Fibroblast of lung (primary cell): Measurements from ENCODE around the gene NFATC2. TPM values are rescaled to one million over a fixed set of nuclear protein-coding genes. Genes with fewer than 3 reads are reported as not detected.

Source experiments
- DNase-seq, 2 donors: peaks; one replicate each; pipeline versions ENCODE4 v3.0.0 to v3.0.0-alpha.2; 2010; ENCODE audit warnings: low read depth in 2 of 2
- H2AFZ ChIP-seq: 2 replicates; pipeline ENCODE4 v1.5.1; 2012; ENCODE audit warnings: low read length, control low read depth, inconsistent platforms
- H3K27ac ChIP-seq: 2 replicates; pipeline ENCODE4 v1.5.1; 2011; ENCODE audit warnings: low read length, control low read depth; ENCODE audit not compliant: insufficient read depth
- H3K27me3 ChIP-seq: 2 replicates; pipeline ENCODE4 v1.5.1; 2011; ENCODE audit warnings: mild to moderate bottlenecking, low read length; ENCODE audit not compliant: control insufficient read depth, insufficient read depth
- H3K36me3 ChIP-seq: 2 replicates; pipeline ENCODE4 v1.5.1; 2011; ENCODE audit warnings: low read length; ENCODE audit not compliant: control insufficient read depth, insufficient read depth
- H3K4me1 ChIP-seq: 2 replicates; pipeline ENCODE4 v1.5.1; 2011; ENCODE audit warnings: low read length; ENCODE audit not compliant: control insufficient read depth, insufficient read depth; ENCODE audit errors: extremely low read depth
- H3K4me2 ChIP-seq: 2 replicates; pipeline ENCODE4 v1.5.1; 2011; ENCODE audit warnings: low read length, control low read depth; ENCODE audit not compliant: insufficient read depth; ENCODE audit errors: extremely low read depth
- H3K4me3 ChIP-seq, 4 experiments: fragments of 200-600 bp in 1 of 4; sonication (generic) in 1 of 4; replicated peaks in 1 of 4; 2 replicates each; pipeline ENCODE4 v1.5.1; 2011 to 2016; ENCODE audit warnings: low read length in 4 of 4, low read depth in 3 of 4, mild to moderate bottlenecking in 3 of 4, control low read depth in 2 of 4, inconsistent platforms in 1 of 4, mixed read lengths in 1 of 4; ENCODE audit not compliant: insufficient read depth in 1 of 4; ENCODE audit errors: control extremely low read depth in 1 of 4
- H3K79me2 ChIP-seq: 2 replicates; pipeline ENCODE4 v1.5.1; 2012; ENCODE audit warnings: mild to moderate bottlenecking, low read length, inconsistent platforms; ENCODE audit not compliant: control insufficient read depth, insufficient read depth
- H3K9ac ChIP-seq: 2 replicates; pipeline ENCODE4 v1.5.1; 2011; ENCODE audit warnings: mild to moderate bottlenecking, low read length, control low read depth; ENCODE audit not compliant: insufficient read depth
- H3K9me3 ChIP-seq: 2 replicates; pipeline ENCODE4 v1.5.1; 2012; ENCODE audit warnings: low read depth, low read length; ENCODE audit not compliant: control insufficient read depth, insufficient read depth
- H4K20me1 ChIP-seq: 2 replicates; pipeline ENCODE4 v1.5.1; 2011; ENCODE audit warnings: low read length; ENCODE audit not compliant: control insufficient read depth, insufficient read depth; ENCODE audit errors: extremely low read depth
- EZH2 ChIP-seq: IDR thresholded peaks from 2 replicates; pipeline ENCODE4 v1.5.1; 2012; ENCODE audit warnings: low read length, control low read depth, mild to moderate bottlenecking; ENCODE audit errors: missing control alignments
- polyA plus RNA-seq, 2 donors: library from polyadenylated mRNA; depleted of rRNA in 1 of 2; stranded (reverse) in 1 of 2; unstranded in 1 of 2; fragments of >200 nt; gene quantifications; 2 replicates each; pipeline ENCODE4 v1.2.1, GENCODE V29; 2011 to 2012; ENCODE audit warnings: missing spikeins in 1 of 2
- total RNA-seq: library from RNA; depleted of rRNA; stranded (reverse); fragments of >200 nt; gene quantifications from 2 replicates; pipeline ENCODE4 v1.2.1, GENCODE V29; 2014
- TF ChIP-seq, protein P1 (sequence below), 2 donors: IDR thresholded peaks in 1 of 2; conservative IDR thresholded peaks in 1 of 2; 1 replicate in 1 of 2; 2 replicates in 1 of 2; pipeline ENCODE4 v1.5.1; 2011 to 2012; ENCODE audit warnings: low read length in 2 of 2, control low read depth in 1 of 2, inconsistent platforms in 1 of 2, low read depth in 1 of 2, mild to moderate bottlenecking in 1 of 2

The NFATC2 gene
- total and polyA plus RNA-seq, 2 donors (not counting 1 experiment from before 2014, with no cell fraction given) = 0.50 to 1.2 TPM

DNA sequence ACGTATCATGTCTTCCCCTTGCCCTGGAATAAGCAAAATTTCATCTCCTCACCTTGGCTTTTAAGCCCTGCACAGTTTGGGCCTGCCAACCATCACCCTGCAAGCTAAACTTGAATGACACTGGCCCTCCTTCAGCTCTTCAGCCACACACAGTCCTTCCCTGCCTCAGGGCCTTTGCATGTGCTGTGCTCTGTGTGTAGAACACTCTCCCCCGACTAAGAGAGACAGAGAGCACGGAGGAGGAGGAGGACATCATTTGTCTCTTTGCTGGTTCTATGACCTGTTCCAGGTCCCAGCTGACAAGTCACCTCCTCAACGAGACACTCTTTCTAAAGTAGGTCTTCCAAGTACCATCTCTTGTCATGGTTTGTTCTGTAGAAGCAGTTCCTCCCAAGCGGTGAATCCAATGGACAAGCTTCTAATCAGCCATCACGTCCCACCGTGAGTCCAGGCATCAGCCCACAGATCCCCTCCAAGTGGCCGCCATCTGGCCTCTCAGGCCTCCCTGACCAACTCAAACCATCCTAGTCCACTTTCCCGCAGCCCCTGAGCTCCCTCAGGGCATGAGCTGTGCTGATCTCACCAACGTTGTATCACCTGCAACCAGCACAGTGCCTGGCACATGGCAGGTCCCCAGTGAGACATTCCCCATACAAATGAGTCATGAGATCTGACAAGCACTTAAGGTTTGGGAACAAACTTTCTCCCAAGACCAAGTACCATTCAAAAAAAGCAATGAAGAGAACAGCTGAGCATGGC, 30.5 kb downstream of the NFATC2 start:
- Histone ChIP-seq H3K4me2 (no peak overlapping the region), H3K27me3 (no peaks in the 10 kb centered on the region), H3K36me3 (no peaks in the 10 kb centered on the region), H3K9ac (no peak overlapping the region), H4K20me1 (no peaks in the 10 kb centered on the region), H3K27ac (no peak overlapping the region), H2AFZ (no peak overlapping the region), H3K4me1 (no peaks in the 10 kb centered on the region), H3K79me2 (no peaks in the 10 kb centered on the region), H3K4me3 (no peak overlapping the region), H3K9me3 (no peaks in the 10 kb centered on the region)
- TF ChIP-seq, protein P1, sequence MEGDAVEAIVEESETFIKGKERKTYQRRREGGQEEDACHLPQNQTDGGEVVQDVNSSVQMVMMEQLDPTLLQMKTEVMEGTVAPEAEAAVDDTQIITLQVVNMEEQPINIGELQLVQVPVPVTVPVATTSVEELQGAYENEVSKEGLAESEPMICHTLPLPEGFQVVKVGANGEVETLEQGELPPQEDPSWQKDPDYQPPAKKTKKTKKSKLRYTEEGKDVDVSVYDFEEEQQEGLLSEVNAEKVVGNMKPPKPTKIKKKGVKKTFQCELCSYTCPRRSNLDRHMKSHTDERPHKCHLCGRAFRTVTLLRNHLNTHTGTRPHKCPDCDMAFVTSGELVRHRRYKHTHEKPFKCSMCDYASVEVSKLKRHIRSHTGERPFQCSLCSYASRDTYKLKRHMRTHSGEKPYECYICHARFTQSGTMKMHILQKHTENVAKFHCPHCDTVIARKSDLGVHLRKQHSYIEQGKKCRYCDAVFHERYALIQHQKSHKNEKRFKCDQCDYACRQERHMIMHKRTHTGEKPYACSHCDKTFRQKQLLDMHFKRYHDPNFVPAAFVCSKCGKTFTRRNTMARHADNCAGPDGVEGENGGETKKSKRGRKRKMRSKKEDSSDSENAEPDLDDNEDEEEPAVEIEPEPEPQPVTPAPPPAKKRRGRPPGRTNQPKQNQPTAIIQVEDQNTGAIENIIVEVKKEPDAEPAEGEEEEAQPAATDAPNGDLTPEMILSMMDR (conservative IDR thresholded peaks at IDR 0.05 in 1 of 2, IDR thresholded peaks at IDR 0.05 in 1 of 2; ENCODE audit: low read depth in 1 of 2, low read length in 2 of 2) = no peak
- TF ChIP-seq EZH2 = no peak
- no peak for DNase-seq

DNA sequence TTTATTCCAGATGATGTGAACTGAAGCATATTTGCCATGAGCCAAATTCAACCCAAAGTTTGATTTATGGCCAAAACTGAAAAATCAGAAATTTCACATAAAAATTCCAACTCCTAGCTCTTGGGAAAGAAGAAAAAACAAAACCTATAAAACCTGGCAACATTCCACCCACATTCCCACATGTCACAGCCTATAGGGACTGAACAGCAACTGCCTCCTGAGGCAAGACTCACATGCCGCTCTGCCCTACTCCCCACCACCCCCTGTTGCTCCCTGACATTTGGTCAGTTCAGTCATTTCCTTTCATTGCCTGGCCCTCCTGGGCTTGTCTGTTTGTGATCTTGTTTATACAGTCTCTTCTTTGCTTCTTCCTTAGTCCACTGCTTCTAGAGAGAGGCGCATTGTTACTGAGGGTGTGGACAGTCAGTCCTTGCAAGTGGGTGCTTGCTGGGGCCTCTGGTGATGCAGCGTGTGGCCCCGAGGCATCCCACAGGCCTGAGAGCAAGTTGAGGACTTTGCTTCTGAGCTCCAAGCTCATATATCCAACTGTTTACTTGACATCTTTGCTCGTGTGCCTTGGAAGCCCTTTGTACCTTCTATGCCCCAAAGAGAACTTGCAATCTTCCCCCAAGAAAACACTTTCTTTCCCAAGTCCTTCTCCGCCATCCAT, 31.4 kb downstream of the NFATC2 start:
- H2AFZ ChIP-seq = no peak overlapping the region
- no peaks in the 10 kb centered on the region for H3K36me3 ChIP-seq
- H3K79me2 ChIP-seq = no peaks in the 10 kb centered on the region
- no peak overlapping the region for H3K9ac ChIP-seq
- H3K4me2 ChIP-seq = no peak overlapping the region
- no peaks in the 10 kb centered on the region for H3K9me3 ChIP-seq
- H4K20me1 ChIP-seq = no peaks in the 10 kb centered on the region
- TF ChIP-seq EZH2 = no peak
- TF ChIP-seq, protein P1 (conservative IDR thresholded peaks at IDR 0.05 in 1 of 2, IDR thresholded peaks at IDR 0.05 in 1 of 2; ENCODE audit: low read depth in 1 of 2, low read length in 2 of 2) = no peak
- H3K27ac ChIP-seq = no peak overlapping the region
- DNase-seq = no peak
- no peaks in the 10 kb centered on the region for H3K4me1 ChIP-seq
- no peak overlapping the region for H3K4me3 ChIP-seq
- H3K27me3 ChIP-seq = no peaks in the 10 kb centered on the region

DNA sequence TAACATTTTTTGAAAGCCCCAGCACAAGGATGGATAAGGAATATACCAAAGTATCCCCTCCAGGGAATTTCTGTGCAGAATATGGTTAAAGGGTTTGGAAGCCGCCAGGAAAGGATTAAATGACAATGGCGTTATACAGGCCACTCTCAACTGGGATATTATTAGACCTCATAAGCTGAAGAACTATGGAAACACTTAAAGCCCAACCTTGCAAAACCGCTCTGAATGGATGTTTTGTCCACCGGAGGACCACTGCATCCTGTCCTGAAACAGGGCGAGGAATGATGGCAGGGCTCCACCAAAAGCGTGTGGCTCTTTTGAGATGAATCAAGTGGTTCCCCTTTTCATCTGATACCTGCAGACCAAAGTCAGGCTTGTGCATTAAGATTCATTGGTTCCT, 32.4 kb downstream of the NFATC2 start:
- no peak overlapping the region for H2AFZ ChIP-seq
- H3K36me3 ChIP-seq = no peaks in the 10 kb centered on the region
- no peaks in the 10 kb centered on the region for H3K9me3 ChIP-seq
- no peak overlapping the region for H3K4me2 ChIP-seq
- no peak overlapping the region for H3K9ac ChIP-seq
- no peaks in the 10 kb centered on the region for H4K20me1 ChIP-seq
- no peaks in the 10 kb centered on the region for H3K27me3 ChIP-seq
- no peaks in the 10 kb centered on the region for H3K4me1 ChIP-seq
- DNase-seq = no peak
- TF ChIP-seq EZH2 = no peak
- TF ChIP-seq, protein P1 (conservative IDR thresholded peaks at IDR 0.05 in 1 of 2, IDR thresholded peaks at IDR 0.05 in 1 of 2; ENCODE audit: low read depth in 1 of 2, low read length in 2 of 2) = no peak
- H3K79me2 ChIP-seq = no peaks in the 10 kb centered on the region
- no peak overlapping the region for H3K27ac ChIP-seq
- no peak overlapping the region for H3K4me3 ChIP-seq
